ENCODE measurements around the gene STXBP4.

GRCh38 chr17:54937018-54937417 lies 31.5 kb upstream of the STXBP4 start:
- TF ChIP-seq ZNF274 (IDR thresholded peaks at IDR 0.05; ENCODE audit: low read depth, low read length) (no peak), YY1 (IDR thresholded peaks at IDR 0.05; ENCODE audit: insufficient read depth, insufficient read length) (no peak)
